ENCODE data around the gene DGKG.

The DGKG gene

GRCh38 chr3:186200726-186201125 is 161.3 kb downstream of the DGKG start:
- DNase-seq: no peak

DNA sequence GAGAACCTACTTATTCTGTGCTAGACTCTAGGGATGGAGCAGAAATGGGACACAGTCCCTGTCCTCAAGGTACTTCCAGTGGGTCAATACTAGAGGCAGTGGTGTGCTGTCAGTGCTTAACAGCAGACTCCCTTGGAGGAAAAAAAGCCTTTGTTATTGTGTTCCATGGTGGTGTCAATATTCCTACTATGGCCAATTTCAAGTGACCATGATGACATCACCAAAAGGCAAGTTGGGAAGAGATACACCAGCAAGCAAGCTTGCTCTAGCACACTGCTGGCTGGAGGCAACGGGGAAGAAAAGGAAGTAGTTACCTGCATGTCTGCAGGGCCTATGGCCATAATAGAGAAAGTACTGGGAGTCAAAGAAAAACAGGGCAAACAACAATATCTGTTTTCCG is 163.6 kb downstream of the DGKG start:
- no peak for DNase-seq

DNA sequence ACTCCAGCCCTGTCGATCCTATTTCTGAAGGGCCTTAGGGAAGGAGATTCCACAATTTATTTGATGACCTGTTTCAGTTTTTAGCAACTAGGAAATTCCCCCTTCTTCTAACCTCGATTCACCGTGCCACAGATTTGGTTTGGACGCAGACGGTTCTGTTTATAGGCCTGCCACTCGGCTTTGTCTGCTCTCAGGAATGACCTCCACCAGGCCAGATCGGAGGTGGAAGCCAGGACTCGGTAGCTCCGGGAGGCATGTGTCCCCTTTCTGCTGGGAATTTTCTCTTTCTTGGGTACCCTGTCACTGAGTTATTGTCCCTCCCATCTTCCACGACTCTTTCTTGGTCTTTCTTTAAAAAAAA is 167.6 kb downstream of the DGKG start:
- no peak for DNase-seq

GRCh38 chr3:186193534-186194450 is 168.2 kb downstream of the DGKG start:
- no peak for DNase-seq

DNA sequence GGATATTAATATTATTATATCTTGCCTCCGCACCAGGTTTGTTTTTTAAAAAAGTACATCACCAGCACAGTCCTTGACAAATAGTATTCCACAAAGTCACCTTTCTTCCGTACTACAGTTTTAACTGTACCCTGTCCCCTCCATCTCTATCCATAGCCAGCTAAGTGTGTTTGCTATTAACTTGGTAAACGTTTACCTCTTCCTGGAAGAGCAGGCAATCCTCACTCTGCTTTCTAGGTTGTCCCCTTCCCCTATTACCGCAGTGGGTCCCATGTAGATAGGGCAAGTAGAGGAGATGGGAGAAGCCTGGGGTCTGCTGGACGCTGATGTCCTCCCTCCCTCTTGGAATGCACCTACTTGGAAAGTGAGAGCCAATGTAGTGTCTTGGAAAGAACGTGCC is 169.2 kb downstream of the DGKG start:
- DNase-seq: no peak

- no peak for DNase-seq
Measured at GRCh38 chr3:186189492-186189891, 172.5 kb downstream of the DGKG start.

DNA sequence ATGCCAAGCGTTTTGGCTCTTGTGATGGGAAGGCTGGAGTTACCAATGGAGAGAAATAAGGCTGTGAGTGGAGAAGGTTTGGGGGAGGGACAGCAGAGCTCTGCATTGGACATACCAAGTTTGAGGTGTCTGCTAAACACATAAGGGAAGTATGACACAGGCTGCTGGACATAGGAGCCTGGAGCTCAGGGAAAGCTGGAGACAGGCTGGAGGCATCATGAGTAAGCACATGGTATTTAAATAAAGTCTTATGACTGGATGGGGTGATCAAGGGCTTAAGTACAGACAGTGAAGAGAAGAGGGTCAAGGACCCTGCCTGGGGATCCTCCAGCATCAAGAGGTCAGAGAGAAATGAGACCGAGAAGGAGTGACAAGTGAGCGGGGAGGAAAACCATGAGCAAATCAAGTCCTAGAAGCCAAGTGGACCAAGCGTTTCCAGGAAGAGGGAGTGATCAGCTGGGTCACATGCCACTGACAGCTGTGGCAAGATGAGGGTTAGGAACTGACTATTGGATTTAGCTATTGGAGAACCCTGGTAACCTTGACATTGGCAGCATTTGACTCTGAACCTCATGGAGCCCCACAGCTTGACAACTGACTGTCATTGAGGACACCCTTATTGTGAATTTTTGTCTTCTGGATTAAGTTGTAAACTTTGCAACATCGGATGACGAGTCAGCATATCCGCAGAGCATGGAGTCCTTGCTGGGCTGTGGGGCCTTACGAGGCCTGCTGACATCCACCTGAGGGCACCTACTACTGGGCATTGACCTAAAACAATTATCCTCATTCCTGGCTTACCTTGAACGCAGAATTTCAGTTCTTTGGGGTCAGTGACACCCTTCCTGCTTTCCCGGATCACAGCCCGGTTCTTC is 174.4 kb downstream of the DGKG start:
- no peak for DNase-seq

- DNase-seq: no peak
Measured at GRCh38 chr3:186185194-186185787, 176.7 kb downstream of the DGKG start.

GRCh38 chr3:186184021-186184420 is 178.0 kb downstream of the DGKG start:
- no peak for DNase-seq

- DNase-seq: no peak
Measured at GRCh38 chr3:186182850-186183249, 179.2 kb downstream of the DGKG start.

GRCh38 chr3:186181901-186182300 is 180.1 kb downstream of the DGKG start:
- no peak for DNase-seq

- DNase-seq: no peak
Measured at GRCh38 chr3:186180891-186181481, 181.0 kb downstream of the DGKG start.

DNA sequence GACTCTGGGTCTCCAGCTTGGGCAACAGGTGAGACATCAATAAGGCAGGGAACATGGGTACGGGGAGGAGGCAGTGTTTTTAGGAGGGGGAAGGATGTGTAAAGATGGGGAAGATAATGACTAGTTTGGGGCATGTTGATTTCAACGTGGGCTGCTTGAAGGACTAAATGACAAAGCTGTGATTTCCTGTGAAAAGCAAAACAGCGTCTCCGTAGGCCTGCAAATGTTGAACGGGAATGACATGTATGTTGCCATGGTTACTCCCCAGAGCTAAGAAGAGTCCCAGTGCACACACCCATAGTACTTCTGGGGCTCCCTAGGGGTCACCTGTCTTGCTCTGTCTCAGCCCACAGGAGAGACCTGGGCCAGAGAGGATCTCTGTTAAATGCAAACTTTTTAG is 181.9 kb downstream of the DGKG start:
- DNase-seq: no peak

GRCh38 chr3:186178412-186178811 is 183.6 kb downstream of the DGKG start:
- no peak for DNase-seq

DNA sequence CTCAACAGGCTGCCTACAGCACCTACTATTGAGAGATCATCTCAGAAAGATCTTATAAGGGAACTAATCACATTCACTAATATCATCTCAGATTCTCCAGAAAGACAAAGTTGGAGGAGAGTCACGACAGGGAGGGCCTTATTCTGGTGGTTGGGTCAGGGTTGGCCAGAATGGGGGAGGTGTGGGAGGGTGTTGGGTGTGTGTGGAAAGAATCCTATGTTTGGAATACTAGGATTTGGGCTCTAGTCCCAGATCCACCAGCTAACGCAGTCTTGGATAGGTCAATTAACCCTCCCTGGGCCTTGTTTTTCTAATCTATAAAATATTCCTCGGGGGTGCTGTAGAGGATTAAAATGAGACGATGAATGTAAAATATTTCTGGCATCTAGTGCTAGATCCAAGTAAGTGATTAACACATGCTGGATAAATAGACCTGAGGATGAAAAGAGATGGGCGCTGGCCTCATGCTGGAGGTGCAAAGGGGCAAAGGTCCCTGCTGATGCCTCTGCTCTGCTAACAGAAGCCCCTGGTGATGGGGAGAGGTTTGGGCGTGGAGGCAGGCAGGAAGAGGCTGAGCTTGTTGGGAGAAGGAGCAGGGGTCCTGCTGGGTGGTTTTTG is 185.6 kb downstream of the DGKG start:
- DNase-seq: no peak

DNA sequence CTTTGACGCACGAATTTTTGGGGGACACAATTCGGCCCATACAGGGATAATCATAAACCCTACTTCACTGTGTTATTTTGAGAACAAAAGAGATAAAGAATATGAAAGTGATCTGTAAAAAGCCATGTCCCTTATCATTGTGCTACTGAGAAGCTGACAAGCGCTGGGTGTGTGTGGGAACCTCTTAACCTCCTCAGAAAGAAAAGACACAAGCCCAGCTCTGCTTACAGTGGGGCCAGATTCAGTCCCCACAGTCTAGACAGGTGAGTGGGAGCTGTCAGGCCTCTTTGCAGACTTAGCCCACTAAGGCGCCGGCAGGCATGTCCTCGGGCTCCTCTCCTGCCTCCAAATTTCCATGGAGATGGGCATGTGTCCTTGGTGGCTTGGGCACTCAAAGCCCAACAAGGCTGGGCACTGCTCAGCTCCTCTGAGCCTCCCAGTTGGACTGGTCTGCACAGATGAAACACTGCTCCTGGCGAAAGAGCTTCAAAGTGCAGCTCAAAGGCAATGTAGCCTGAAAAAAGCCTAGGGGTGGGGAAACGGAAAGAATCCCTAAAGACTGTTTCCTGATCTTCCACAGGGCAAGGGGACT is 188.7 kb downstream of the DGKG start:
- no peak for DNase-seq

DNA sequence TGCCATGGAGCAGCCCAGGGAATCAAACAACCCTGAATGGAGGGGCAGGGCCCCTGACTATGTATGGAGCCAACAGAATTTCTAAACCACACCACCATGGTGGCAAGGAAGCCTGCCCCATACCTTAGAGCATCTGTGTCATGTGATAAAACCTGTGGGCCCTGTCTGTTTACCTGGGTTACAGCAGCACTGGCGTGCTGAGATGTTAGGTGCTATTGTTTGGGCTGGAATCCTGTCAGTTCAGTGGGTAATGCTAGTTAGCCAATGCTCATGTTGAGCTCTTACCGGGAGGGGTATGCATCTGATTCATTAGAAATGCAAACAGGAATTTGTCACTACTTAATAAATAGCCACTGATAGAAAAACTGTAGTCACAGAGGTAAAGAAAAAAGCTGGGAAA is 189.7 kb downstream of the DGKG start:
- no peak for DNase-seq

DNA sequence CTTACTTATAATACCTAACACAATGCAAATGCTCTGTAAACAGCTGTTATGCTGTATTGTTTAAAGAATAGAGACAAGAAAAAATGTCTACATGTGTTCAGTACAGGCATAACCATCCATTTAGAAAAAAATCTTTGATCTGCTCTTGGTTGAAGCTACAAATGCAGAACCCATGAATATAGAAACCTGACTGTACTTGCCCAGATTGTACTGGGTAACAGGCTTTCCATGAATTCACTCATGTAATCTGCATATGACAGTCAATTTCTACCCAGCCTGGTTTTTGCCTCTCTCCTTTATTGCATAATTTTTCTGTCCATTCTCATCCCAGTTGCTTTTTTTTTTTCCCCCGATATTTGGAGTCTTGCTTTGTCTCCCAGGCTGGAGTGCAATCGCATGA is 190.5 kb downstream of the DGKG start:
- DNase-seq: no peak

DNA sequence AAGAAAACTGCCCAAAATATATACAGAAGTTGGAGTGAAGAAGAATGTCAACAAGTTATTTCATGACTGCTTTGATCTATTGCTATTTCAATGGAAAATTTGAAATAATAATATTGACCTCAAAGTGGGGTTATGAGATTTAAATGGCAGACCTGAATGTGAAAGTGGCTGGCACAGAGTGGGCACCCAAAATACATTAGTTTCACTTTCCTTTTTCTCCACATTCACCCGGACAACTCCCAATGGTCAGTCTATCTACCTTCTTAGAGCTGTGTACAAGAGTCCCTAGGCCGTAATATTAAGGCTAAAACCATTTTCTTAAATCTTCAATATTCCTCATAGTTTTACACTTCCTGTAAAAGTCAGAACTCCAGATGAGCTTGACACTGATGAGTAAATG is 191.5 kb downstream of the DGKG start:
- no peak for DNase-seq

- DNase-seq: no peak
Measured at GRCh38 chr3:186169379-186169778, 192.7 kb downstream of the DGKG start.

DNA sequence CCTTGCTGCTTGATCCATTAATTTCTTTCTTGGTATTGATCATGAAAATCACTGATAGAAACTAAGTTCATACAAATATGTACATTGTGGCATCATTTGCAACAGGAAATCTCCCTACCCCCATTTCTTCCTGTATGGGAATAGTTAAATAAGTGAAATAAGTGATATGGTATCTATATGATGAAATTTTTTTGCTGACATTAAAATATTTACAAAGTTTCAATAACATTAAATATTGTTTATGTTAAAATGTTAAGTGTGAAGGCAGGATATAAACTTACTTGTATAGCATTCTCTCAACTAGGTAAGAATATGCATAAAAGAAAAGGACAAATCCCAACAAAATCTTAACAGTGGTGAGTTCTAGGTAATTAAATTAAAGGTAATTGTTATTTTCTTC is 193.1 kb downstream of the DGKG start:
- DNase-seq: no peak

DNA sequence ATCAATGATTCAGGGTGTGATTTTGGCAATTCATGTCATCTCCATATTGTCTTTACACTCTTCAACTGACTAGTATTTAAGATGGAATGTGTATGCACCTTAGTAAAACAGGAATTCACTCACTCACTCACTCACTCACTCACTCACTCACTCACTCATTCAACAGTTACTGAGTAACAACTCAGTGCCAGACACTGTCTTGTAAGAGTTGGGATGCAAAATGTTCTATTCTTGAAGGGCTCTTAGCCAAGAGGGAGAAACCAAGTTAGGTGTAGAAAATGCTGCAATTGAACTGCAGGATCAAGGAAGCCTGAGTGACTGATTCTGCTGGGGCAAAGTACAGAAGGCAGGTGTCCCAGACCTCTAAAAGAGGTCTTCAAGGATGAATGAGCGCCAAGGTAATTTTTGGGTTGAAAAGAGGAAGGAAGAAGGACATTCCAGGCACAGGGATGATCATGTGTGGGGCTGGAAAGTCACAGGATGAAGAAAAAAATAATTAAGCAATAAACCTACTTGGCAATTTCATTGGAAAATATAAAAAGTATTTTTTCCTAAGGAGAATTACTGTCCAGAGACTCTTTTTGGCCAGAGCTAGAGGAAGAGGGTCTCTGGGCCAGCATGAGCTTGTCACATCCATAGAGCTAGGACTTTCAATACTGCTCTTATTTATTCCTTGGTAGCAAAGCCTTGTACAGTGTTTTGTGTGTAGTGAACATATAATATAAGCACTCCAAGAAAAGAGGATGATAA is 194.2 kb downstream of the DGKG start:
- no peak for DNase-seq

Measured in NCI-H187 treated with DMSO at 0.1 percent for 48 hours (cell line).